Ovary (tissue), 3 donors: ENCODE measurements around the gene CRAMP1.

Experiments
- CTCF ChIP-seq, 3 donors: fragments of 450-650 bp in 2 of 3; fragments of 200-600 bp in 1 of 3; IDR thresholded peaks; one replicate each; pipeline versions ENCODE4 v1.5.1 to v1.8.0; 2016 to 2022; ENCODE audit warnings: antibody characterized with exemption in 3 of 3, mild to moderate bottlenecking in 1 of 3
- EP300 ChIP-seq: sonication (generic); formaldehyde crosslinking; IDR thresholded peaks from one replicate; pipeline ENCODE4 v1.6.1; 2017; ENCODE audit warnings: antibody characterized with exemption
- POLR2A ChIP-seq: fragments of 450-650 bp; IDR thresholded peaks from one replicate; pipeline ENCODE4 v1.6.1; 2017; ENCODE audit warnings: antibody characterized with exemption, mild to moderate bottlenecking, moderate library complexity
- donor health status: DM: no; HTN: no; CAD: no.

- TF ChIP-seq CTCF (IDR thresholded peaks at IDR 0.05) = no peak
- TF ChIP-seq EP300 = no peak
- TF ChIP-seq POLR2A = no peak
These were observed 19.1 kb downstream of the CRAMP1 start for GRCh38 chr16:1631230-1631629.
